K562 (cell line): ENCODE results near the gene ERICH2. TPM values are rescaled to one million over a fixed set of nuclear protein-coding genes. Genes with fewer than 3 reads are reported as not detected.

Experiments used
- AFF1 ChIP-seq, 2 experiments: fragments of 450-650 bp; IDR thresholded peaks; 2 replicates each; pipeline ENCODE4 v1.6.1; 2018; ENCODE audit warnings: mild to moderate bottlenecking in 2 of 2, low read depth in 1 of 2; ENCODE audit not compliant: partially characterized antibody in 2 of 2
- BRD4 ChIP-seq: fragments of 200-600 bp; sonication (generic); IDR thresholded peaks from 2 replicates; pipeline ENCODE4 v1.6.1; 2017; ENCODE audit warnings: inconsistent platforms
- CBFA2T3 ChIP-seq: fragments of 450-650 bp; IDR thresholded peaks from 2 replicates; pipeline ENCODE4 v1.6.1; 2017
- DEAF1 ChIP-seq: fragments of 450-650 bp; formaldehyde crosslinking; IDR thresholded peaks from 2 replicates; pipeline ENCODE4 v1.4.0; 2020; ENCODE audit warnings: mild to moderate bottlenecking, moderate library complexity
- ILF3 ChIP-seq: fragments of 450-650 bp; IDR thresholded peaks from 2 replicates; pipeline ENCODE4 v1.6.1; 2018; ENCODE audit warnings: antibody characterized with exemption, mild to moderate bottlenecking, moderate library complexity, borderline replicate concordance
- NFATC3 ChIP-seq: fragments of 450-650 bp; IDR thresholded peaks from 2 replicates; pipeline ENCODE4 v1.6.1; 2017; ENCODE audit warnings: mild to moderate bottlenecking
- SMAD4 ChIP-seq: fragments of 250-450 bp; sonication (Bioruptor Pico); conservative IDR thresholded peaks from 2 replicates; pipeline ENCODE4 v1.8.0; 2021; ENCODE audit warnings: inconsistent platforms, mild to moderate bottlenecking, moderate library complexity
- TCF7 ChIP-seq: sonication (generic); IDR thresholded peaks from 2 replicates; pipeline ENCODE4 v1.6.1; 2016; ENCODE audit warnings: antibody characterized with exemption, borderline replicate concordance
- ZBTB17 ChIP-seq: fragments of 450-650 bp; formaldehyde crosslinking; IDR thresholded peaks from 2 replicates; pipeline ENCODE4 v1.4.0; 2020; ENCODE audit warnings: mild to moderate bottlenecking
- ZNF586 ChIP-seq: fragments of 450-650 bp; formaldehyde crosslinking; conservative IDR thresholded peaks from 2 replicates; pipeline ENCODE4 v1.4.0; 2020; ENCODE audit warnings: mild to moderate bottlenecking, moderate library complexity
- ZNF778 ChIP-seq: fragments of 450-650 bp; formaldehyde crosslinking; IDR thresholded peaks from 2 replicates; pipeline ENCODE4 v1.4.0; 2020; ENCODE audit warnings: mild to moderate bottlenecking, moderate library complexity
- polyA plus RNA-seq, 8 experiments: library from polyadenylated mRNA; depleted of rRNA in 4 of 8; stranded (reverse) in 5 of 8; unstranded in 3 of 8; fragments of >200 nt; fragmentation: Nextera tagmentation in 2 of 8; fragmentation: Illumina TruSeq in 1 of 8; extraction: Ambion mirVana in 2 of 8; extraction: Trizol in 1 of 8; gene quantifications; 2 replicates each; pipeline versions ENCODE4 v1.2.1 to v1.2.3, GENCODE V29; 2011 to 2014; ENCODE audit warnings: inconsistent platforms in 1 of 8, missing spikeins in 1 of 8
- total RNA-seq, 7 experiments: library from RNA; depleted of rRNA in 6 of 7; stranded (reverse); fragments of >200 nt in 6 of 7; fragmentation: Illumina TruSeq in 2 of 7; extraction: Trizol in 2 of 7; gene quantifications; 2 replicates each; pipeline versions ENCODE4 v1.2.1 to v1.2.3, GENCODE V29; 2011 to 2021; ENCODE audit warnings: low replicate concordance in 1 of 7

The ERICH2 gene
- total and polyA plus RNA-seq, 9 of the 15 experiments (the other 6 are each of a cell fraction or from before 2014, with no cell fraction given): 0.85 to 2.4 (median 1.6) TPM

GRCh38 chr2:170816504-170817092 is 46.4 kb downstream of the ERICH2 start, which contains the start of gene GAD1 (continued):
- TF ChIP-seq SMAD4 (CRISPR knock-in tag): no peak
- no peak for TF ChIP-seq ILF3
- no peak for TF ChIP-seq DEAF1 (CRISPR knock-in tag)
- no peak for TF ChIP-seq ZBTB17 (CRISPR knock-in tag)
- TF ChIP-seq ZNF778 (CRISPR knock-in tag): no peak
- no peak for TF ChIP-seq NFATC3
- no peak for TF ChIP-seq TCF7
- no peak for TF ChIP-seq AFF1 (IDR thresholded peaks at IDR 0.05; ENCODE audit: low read depth in 1 of 2, partially characterized antibody in 2 of 2)
- no peak for TF ChIP-seq BRD4
- TF ChIP-seq ZNF586 (CRISPR knock-in tag): no peak
- TF ChIP-seq CBFA2T3: no peak
